Mammary epithelial cell (primary cell): Measurements from ENCODE around the gene UGT1A7.

ENCODE experiments used
- CTCF ChIP-seq, 2 donors: IDR thresholded peaks in 1 of 2; conservative IDR thresholded peaks in 1 of 2; 2 replicates each; pipeline ENCODE4 v1.5.1; 2011 to 2012; ENCODE audit warnings: inconsistent platforms in 2 of 2, low read length in 2 of 2, mild to moderate bottlenecking in 2 of 2, control low read depth in 1 of 2, low read depth in 1 of 2; ENCODE audit not compliant: insufficient read depth in 1 of 2; ENCODE audit errors: extremely low read depth in 1 of 2
- EZH2 ChIP-seq: IDR thresholded peaks from 2 replicates; pipeline ENCODE4 v1.6.1; 2012; ENCODE audit warnings: low read length, inconsistent platforms, borderline replicate concordance

GRCh38 chr2:233674995-233675394 lies 6.7 kb upstream of the UGT1A7 start:
- TF ChIP-seq CTCF (conservative IDR thresholded peaks at IDR 0.05 in 1 of 2, IDR thresholded peaks at IDR 0.05 in 1 of 2; ENCODE audit: extremely low read depth in 1 of 2, insufficient read depth in 1 of 2, low read depth in 1 of 2, low read length in 2 of 2): peak in 1 of 2 donors; percentile 5
- no peak for TF ChIP-seq EZH2
